ENCODE results near the gene MYOT. TPM values are rescaled to one million over a fixed set of nuclear protein-coding genes. Genes with fewer than 3 reads are reported as not detected.

Gene MYOT
- total RNA-seq, 1 experiment from 2014 or later, result not detected

DNA sequence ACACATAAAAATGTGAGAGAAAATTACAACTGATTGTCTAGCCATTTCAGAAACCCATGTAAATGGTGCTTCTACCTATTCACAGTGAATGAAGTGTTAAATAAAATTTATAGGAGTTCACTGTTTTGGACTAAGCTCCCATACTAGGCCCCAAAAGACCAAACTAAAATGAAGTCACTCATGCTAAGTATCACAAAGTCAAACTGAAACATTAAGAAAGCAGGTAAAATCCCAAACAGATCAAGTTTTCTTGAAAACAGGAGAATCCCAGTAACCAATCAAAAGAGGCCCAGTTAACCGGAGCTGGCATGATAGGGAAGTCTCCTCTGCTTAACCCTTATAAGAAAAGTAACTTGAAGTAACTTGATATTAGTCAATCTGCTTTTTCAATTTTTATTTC lies 35.2 kb upstream of the MYOT start:
- Histone ChIP-seq H3K56ac (ENCODE audit: insufficient read length, low read depth, low read length) (no peak overlapping the region), H2BK5ac (ENCODE audit: insufficient read length, low read length) (no peak overlapping the region), H2BK20ac (ENCODE audit: low read depth, low read length, poor library complexity, severe bottlenecking) (no peak overlapping the region), H4K91ac (ENCODE audit: insufficient read length, low read depth, low read length) (no peak overlapping the region), H2BK120ac (ENCODE audit: low read depth, low read length, poor library complexity, severe bottlenecking) (no peak overlapping the region), H3K79me1 (ENCODE audit: insufficient read depth, low read depth, low read length, poor library complexity, severe bottlenecking) (no peaks in the 10 kb centered on the region), H3K9me3 (ENCODE audit: control insufficient read depth, low read depth, low read length) (no peaks in the 10 kb centered on the region), H3K4me1 (ENCODE audit: insufficient read depth, low read length) (no peaks in the 10 kb centered on the region; the same call in 1 of the 2 replicates), H4K8ac (replicated peaks; ENCODE audit: insufficient read length, low read depth, low read length) (no peak overlapping the region), H2BK12ac (ENCODE audit: insufficient read length, low read depth, low read length) (no peak overlapping the region), H3K9ac (ENCODE audit: extremely low read depth, insufficient read length, low read length) (no peak overlapping the region), H3K23ac (ENCODE audit: insufficient read length, low read depth, low read length) (no peak overlapping the region), H3K27ac (ENCODE audit: insufficient read length, low read depth, low read length) (no peak overlapping the region), H3K79me2 (ENCODE audit: insufficient read depth, low read length) (no peaks in the 10 kb centered on the region), H3T11ph (ENCODE audit: low read length) (no peak overlapping the region), H3K23me2 (ENCODE audit: insufficient read length, low read depth, low read length, poor library complexity, severe bottlenecking) (no peaks in the 10 kb centered on the region), H4K20me1 (ENCODE audit: control insufficient read depth, insufficient read depth, insufficient read length) (no peaks in the 10 kb centered on the region), H3K18ac (ENCODE audit: insufficient read length, low read depth, low read length) (no peak overlapping the region), H2AFZ (ENCODE audit: low read length) (no peak overlapping the region), H3K14ac (ENCODE audit: insufficient read depth, low read length) (no peak overlapping the region), H2BK15ac (ENCODE audit: low read depth, low read length) (no peak overlapping the region), H4K5ac (ENCODE audit: insufficient read length, low read depth, low read length) (no peak overlapping the region), H3K27me3 (ENCODE audit: insufficient read depth, low read length) (no peaks in the 10 kb centered on the region), H2AK5ac (ENCODE audit: insufficient read length, low read length) (no peak overlapping the region), H3K4me2 (ENCODE audit: insufficient read depth, insufficient read length, low read length) (no peak overlapping the region), H3K4ac (ENCODE audit: low read depth, low read length) (no peak overlapping the region)
- TF ChIP-seq, protein P1, sequence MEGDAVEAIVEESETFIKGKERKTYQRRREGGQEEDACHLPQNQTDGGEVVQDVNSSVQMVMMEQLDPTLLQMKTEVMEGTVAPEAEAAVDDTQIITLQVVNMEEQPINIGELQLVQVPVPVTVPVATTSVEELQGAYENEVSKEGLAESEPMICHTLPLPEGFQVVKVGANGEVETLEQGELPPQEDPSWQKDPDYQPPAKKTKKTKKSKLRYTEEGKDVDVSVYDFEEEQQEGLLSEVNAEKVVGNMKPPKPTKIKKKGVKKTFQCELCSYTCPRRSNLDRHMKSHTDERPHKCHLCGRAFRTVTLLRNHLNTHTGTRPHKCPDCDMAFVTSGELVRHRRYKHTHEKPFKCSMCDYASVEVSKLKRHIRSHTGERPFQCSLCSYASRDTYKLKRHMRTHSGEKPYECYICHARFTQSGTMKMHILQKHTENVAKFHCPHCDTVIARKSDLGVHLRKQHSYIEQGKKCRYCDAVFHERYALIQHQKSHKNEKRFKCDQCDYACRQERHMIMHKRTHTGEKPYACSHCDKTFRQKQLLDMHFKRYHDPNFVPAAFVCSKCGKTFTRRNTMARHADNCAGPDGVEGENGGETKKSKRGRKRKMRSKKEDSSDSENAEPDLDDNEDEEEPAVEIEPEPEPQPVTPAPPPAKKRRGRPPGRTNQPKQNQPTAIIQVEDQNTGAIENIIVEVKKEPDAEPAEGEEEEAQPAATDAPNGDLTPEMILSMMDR (conservative IDR thresholded peaks at IDR 0.05), result no peak
- Mint-ChIP-seq H3K4me1 (peaks cover 24 to 28% of the 10 kb centered on the region in 2 experiments), H3K27me3 (ENCODE audit: low read depth) (no peaks in the 10 kb centered on the region), H3K4me3 (no peak overlapping the region), H3K36me3 (ENCODE audit: insufficient read depth in 1 of 3, low read depth in 3 of 3) (no peaks in the 10 kb centered on the region), H3K27ac (no peak overlapping the region), H3K9me3 (no peaks in the 10 kb centered on the region)
- no peak for DNase-seq
- WGBS (ENCODE audit: extremely low coverage, insufficient read length, low lambda C conversion rate), result no CpG with 5 or more reads among the region's 1 CpG

Data from H9 (cell line).